GM19438 (cell line): Measurements from ENCODE around the gene FIZ1.

Experiments used
- ATAC-seq: cut with Tn5 transposase; IDR thresholded peaks from one replicate; pipeline ENCODE4 v1.9.1; 2021; ENCODE audit warnings: low read depth; ENCODE audit not compliant: unreplicated experiment

Gene FIZ1

GRCh38 chr19:55635856-55636440 is 36.6 kb upstream of the FIZ1 start:
- no peak for ATAC-seq

GRCh38 chr19:55635334-55635717 is 36.0 kb upstream of the FIZ1 start:
- no peak for ATAC-seq

DNA sequence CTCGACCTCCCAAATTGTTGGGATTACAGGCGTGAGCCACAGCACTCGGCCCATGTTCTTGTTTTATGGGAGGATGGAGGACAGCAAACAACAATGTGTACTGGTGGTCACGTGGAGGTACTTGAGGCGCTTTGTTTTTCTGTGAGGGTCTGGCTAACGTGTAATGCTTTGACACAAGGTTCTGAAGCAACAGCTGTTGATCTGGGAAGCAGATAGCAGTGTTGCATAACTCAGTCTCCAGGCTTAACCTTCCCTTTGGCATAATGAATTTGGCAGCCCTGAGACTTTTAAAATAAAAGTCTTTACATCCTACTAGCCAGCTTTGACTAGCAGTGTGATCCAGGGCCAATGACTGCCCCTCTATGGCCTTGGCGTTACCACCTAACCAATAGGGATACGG is 34.5 kb upstream of the FIZ1 start:
- ATAC-seq: no peak

DNA sequence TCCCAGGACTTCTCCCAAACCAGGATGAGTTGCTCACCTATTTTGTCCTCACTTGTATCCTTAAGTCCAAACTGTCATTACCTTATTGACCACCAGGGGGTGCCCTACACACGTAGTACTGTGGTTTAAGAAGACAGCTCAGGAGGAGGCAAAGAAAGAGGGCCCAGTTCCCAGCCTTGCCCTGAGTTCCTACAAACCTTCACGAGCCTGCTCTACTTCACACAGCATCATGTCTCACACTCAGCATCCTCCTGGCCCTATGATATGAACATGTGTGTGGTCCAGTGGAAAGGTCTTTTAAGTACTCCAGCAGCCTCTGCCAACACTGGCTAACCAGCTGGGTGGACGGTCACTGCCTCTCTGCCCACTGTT is 33.1 kb upstream of the FIZ1 start:
- no peak for ATAC-seq

- ATAC-seq: no peak
Measured at GRCh38 chr19:55626350-55626749, 27.0 kb upstream of the FIZ1 start.

DNA sequence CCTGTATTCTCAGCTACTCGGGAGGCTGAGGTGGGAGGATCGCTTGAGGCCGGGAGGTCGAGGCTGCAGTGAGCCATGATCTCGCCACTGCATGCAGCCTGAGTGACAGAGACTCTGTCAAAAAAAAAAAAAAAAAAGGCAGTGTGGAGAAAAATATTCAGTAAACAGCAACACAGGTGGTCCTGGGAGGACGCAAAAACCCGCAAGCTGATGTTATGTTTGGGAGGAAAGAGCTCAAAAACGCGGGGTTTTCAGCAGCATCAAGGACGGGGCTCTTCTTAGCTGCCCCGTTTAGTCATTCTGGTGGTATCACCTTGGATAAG is 25.6 kb upstream of the FIZ1 start:
- no peak for ATAC-seq

DNA sequence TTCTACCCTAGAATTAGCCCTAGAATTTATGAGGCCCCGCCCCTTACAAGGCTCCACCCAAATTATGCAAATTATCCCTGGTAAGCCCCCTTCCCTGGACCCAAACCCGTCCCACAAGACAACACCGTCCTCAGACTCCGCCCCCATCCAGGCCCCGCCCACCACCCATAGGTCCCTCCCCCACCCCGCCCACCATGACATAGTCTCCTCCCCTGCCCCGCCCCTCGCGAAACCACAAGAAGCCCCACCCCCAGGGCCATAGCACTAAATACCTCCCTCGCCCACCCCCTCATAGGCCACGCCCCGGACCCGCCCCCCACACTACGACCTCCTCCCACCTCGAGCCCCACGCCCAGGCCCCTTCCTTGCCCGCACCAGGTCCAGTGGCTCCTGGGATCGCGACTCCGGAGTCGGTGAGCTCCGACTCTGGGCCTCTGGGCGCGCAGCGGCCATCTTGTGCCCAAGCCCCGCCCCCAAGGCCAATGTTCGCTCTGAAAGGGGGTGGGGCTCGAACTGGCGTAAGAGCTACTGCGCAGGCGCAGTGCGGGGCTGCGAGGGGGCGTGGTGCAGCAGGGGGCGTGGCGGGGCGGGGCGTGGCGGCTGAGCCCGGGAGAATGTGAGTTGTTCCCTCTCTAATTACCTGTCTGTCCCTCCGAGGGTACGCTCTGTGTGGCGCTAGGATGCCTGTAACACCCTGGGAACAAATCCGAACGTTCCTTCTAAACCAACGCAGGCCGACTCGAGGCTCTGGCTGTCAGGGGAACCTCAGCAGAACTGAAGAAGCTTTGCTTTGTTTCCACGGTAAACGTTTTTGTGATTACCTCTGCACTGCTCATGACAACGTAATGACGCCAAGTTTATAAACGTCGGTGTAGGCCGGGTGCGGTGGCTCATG is 25.0 kb upstream of the FIZ1 start, which contains the start of gene ZNF784:
TSS of gene ZNF784 (minus strand) at position 458 of the 895 bp plus-strand sequence. CDS start at position 453, 5 bp downstream.
- no peak for ATAC-seq

- no peak for ATAC-seq
Measured at GRCh38 chr19:55623561-55623960, 24.2 kb upstream of the FIZ1 start.

- no peak for ATAC-seq
Measured at GRCh38 chr19:55623130-55623529, 23.8 kb upstream of the FIZ1 start.

DNA sequence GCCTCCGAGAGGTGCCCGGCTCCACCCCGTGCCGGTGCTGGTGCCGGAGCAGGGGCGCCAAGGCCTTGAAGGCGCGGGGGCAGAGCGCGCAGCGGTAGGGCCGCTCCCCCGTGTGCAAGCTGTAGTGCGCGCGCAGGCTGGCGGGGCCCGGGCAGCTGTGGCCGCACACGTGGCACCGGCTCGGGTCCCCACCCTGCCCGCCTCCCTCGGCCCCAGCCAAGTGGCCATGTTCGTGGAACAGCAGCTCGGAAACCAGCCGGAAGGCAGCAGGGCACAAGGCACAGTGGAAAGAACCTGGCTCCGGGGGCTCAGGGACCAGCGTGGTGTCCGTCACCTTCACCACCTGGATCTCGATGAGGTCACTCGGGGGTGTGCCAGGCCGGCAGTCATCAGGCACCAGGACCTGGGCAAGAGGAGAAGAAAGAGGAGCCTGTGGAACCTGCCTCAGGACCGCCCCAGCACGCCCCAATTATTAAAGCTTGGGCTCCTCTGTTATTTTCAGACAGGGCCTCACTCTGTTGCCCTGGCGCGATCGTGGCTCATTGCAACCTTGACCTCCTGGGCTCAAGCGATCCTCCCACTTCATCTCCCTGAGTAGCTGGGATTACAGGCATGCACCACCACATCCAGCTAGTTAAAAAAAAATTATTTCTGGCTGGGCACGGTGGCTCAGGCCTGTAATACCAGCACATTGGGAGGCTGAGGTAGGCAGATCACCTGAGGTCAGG is 23.1 kb upstream of the FIZ1 start:
- ATAC-seq: no peak

- no peak for ATAC-seq
Measured at GRCh38 chr19:55621673-55622231, 22.4 kb upstream of the FIZ1 start.

DNA sequence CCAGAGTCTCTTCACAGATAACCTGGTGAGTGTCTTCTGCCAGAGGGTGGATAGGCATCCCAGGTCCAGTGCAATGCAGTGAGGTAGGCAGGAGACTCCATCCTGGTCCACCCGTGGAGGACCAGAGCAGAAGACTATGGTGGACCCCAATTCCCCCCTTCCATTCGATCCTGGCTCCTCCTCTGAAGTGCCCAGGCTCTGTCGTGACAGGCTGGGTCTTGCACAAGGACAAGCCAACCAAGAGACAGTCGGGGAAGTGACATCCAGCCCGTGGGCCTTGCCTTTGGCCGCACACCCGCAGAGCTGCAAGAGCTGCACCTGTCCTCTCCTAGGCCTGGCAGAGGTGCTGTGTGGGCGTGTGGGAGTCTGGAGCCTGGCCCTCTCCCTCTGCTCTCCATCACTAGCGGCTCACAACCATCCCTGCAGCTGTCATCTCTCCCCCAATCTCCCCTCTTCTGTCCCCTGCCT is 21.9 kb upstream of the FIZ1 start:
- ATAC-seq: no peak

- ATAC-seq: no peak
Measured at GRCh38 chr19:55620410-55621204, 21.3 kb upstream of the FIZ1 start.

- no peak for ATAC-seq
Measured at GRCh38 chr19:55619286-55619685, 20.0 kb upstream of the FIZ1 start.

GRCh38 chr19:55618426-55618825 is 19.1 kb upstream of the FIZ1 start:
- no peak for ATAC-seq

DNA sequence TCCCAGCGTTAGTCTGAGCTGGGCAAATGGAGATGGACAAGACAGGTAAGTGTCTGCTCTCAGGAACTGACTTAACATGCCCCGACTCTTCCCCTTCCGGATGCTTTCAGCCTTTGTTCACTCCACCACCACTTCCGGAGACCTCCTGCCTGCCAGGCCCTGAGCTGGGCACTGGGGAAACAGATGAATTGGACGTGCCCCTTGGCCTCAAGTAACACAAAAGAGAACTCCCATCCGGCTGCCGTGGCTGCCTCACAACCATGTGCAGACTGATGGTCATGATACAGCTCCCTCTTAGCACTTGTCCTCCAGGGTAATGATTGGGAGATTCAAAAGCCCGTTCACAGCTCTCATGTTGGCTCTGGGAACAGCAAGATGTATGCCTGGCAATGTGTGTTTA is 18.1 kb upstream of the FIZ1 start:
- ATAC-seq: no peak

- ATAC-seq: no peak
Measured at GRCh38 chr19:55616395-55616875, 17.1 kb upstream of the FIZ1 start.

DNA sequence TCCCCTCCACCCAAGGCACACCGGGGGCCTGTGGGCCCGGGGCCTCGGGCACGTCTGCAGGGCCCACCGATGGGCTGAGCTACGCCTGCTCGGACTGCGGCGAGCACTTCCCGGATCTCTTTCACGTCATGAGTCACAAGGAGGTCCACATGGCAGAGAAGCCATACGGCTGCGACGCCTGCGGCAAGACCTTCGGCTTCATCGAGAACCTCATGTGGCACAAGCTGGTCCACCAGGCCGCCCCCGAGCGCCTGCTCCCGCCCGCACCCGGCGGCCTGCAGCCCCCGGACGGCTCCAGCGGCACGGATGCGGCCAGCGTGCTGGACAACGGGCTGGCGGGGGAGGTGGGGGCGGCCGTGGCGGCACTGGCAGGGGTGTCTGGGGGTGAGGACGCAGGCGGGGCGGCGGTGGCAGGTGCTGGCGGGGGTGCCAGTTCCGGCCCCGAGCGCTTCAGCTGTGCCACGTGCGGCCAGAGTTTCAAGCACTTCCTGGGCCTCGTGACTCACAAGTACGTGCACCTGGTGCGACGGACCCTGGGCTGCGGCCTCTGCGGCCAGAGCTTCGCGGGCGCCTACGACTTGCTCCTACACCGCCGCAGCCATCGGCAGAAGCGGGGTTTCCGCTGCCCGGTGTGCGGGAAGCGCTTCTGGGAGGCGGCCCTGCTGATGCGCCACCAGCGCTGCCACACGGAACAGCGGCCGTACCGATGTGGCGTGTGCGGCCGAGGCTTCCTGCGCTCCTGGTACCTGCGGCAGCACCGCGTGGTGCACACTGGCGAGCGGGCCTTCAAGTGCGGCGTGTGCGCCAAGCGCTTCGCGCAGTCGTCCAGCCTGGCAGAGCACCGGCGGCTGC is 16.5 kb upstream of the FIZ1 start:
- no peak for ATAC-seq
